B cell (primary cell): ENCODE results near the gene PEX13.
"Not testable (repeated sequence)": the region's sequence is repeated elsewhere in the genome, so short reads cannot be mapped to it uniquely, and the experiment has no call there.

ENCODE experiments used
- EZH2 ChIP-seq: IDR thresholded peaks from 2 replicates; pipeline ENCODE4 v1.6.1; 2012; ENCODE audit warnings: borderline replicate concordance, low read depth, mild to moderate bottlenecking, moderate library complexity, low read length; ENCODE audit not compliant: insufficient read depth, poor library complexity, severe bottlenecking
- TF ChIP-seq, protein P1 (sequence below): fragments of 200-600 bp; IDR thresholded peaks from one replicate; pipeline ENCODE4 v1.8.0; 2022; ENCODE audit warnings: antibody characterized with exemption, mild to moderate bottlenecking

DNA sequence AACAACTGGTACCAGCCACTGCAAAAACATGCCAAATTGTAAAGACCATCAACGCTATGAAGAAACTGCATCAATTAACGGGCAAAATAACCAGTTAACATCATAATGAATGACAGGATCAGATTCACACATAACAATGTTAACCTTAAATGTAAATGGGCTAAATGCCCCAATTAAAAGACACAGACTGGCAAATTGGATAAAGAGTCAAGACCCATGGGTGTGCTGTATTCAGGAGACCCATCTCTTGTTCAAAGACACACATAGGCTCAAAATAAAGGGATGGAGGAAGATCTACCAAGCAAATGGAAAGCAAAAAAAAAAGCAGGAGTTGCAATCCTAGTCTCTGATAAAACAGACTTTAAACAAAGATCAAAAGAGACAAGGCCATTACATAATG, 19.1 kb downstream of the PEX13 start:
- TF ChIP-seq EZH2 = not testable (repeated sequence)
- TF ChIP-seq, protein P1, sequence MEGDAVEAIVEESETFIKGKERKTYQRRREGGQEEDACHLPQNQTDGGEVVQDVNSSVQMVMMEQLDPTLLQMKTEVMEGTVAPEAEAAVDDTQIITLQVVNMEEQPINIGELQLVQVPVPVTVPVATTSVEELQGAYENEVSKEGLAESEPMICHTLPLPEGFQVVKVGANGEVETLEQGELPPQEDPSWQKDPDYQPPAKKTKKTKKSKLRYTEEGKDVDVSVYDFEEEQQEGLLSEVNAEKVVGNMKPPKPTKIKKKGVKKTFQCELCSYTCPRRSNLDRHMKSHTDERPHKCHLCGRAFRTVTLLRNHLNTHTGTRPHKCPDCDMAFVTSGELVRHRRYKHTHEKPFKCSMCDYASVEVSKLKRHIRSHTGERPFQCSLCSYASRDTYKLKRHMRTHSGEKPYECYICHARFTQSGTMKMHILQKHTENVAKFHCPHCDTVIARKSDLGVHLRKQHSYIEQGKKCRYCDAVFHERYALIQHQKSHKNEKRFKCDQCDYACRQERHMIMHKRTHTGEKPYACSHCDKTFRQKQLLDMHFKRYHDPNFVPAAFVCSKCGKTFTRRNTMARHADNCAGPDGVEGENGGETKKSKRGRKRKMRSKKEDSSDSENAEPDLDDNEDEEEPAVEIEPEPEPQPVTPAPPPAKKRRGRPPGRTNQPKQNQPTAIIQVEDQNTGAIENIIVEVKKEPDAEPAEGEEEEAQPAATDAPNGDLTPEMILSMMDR = not testable (repeated sequence)
